ENCODE results near the gene HES3. TPM values are rescaled to one million over a fixed set of nuclear protein-coding genes. Genes with fewer than 3 reads are reported as not detected.

Gene HES3
- total RNA-seq, 1 donor from 2014 or later: not detected

GRCh38 chr1:6246497-6247467 lies 2.8 kb downstream of the HES3 start:
- DNase-seq: peak; percentile 87

DNA sequence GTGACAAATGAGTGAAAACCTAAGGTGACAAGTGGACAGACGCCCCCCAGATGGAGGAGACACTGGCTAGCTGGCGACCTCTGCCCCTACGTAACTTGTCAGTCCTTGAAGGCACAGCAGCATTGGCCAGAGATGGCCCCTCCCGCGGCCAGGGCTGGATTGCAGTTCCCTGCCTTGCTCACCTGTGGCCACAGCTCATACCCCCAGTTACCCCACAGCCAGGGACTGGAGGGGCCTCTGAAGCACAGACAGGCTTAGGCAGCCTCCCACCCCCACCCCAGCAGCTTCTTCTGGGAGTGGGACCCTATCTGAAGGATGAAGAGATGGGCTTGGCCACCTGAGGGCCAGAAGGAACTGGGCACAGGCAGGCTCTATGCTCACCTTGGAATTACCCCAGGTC lies 3.7 kb downstream of the HES3 start:
- no peak for DNase-seq

- DNase-seq: no peak
These were observed 4.3 kb downstream of the HES3 start for GRCh38 chr1:6248161-6248776.

- peak; percentile 34 for DNase-seq
These were observed 5.2 kb downstream of the HES3 start for GRCh38 chr1:6248932-6249738.

- no peak for DNase-seq
These were observed 6.0 kb downstream of the HES3 start for GRCh38 chr1:6249739-6250689.

- no peak for DNase-seq
These were observed 7.3 kb downstream of the HES3 start for GRCh38 chr1:6251233-6251632.

- no peak for DNase-seq
These were observed 7.8 kb downstream of the HES3 start for GRCh38 chr1:6251681-6252373.

GRCh38 chr1:6252374-6252710 lies 8.4 kb downstream of the HES3 start:
- DNase-seq: no peak

DNA sequence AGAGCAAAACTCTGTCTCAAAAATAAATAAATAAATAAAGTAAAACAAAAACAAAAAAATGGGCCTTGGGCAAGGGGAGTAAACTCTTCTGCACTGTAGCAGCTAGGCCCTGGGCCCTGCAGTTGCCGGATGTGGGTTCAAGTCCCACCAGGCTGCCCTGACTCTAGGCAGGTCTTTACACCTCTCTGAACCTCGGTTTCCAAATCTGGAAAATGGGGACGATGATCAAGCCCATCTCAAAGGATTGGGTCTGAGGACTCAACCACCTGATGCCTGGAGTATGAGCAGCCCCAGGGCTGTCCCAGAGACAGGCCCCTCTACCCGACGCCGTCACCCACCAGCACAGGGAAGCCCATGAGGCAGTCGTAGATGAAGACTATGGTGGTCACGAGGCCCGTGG lies 9.4 kb downstream of the HES3 start:
- DNase-seq: no peak

GRCh38 chr1:6254691-6255090 lies 10.7 kb downstream of the HES3 start:
- DNase-seq: no peak

DNA sequence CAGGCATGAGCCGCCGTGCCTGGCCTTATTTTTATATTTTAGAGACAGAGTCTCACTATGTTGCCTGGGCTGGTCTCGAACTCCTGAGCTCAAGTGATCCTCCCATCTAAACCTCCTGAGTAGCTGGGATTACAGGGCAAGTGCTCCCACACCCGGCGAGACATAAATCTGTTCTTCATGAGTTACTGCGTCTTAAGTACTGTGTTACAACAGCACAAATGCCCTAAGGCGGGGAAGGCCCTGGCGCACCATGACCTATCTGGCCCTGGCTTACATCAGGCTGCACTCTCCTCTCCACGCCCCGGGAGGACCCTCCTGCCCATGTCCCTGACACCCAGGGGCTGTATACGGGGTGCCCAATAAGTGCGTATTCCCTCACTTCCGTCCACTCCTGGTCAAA lies 12.7 kb downstream of the HES3 start:
- DNase-seq: no peak

GRCh38 chr1:6257541-6258069 lies 13.6 kb downstream of the HES3 start:
- peak; percentile 25 for DNase-seq

GRCh38 chr1:6258675-6259074 lies 14.7 kb downstream of the HES3 start:
- DNase-seq: no peak

GRCh38 chr1:6259491-6260362 lies 15.7 kb downstream of the HES3 start:
- peak; percentile 74 for DNase-seq

GRCh38 chr1:6260433-6260934 lies 16.5 kb downstream of the HES3 start:
- peak; percentile 24 for DNase-seq

DNA sequence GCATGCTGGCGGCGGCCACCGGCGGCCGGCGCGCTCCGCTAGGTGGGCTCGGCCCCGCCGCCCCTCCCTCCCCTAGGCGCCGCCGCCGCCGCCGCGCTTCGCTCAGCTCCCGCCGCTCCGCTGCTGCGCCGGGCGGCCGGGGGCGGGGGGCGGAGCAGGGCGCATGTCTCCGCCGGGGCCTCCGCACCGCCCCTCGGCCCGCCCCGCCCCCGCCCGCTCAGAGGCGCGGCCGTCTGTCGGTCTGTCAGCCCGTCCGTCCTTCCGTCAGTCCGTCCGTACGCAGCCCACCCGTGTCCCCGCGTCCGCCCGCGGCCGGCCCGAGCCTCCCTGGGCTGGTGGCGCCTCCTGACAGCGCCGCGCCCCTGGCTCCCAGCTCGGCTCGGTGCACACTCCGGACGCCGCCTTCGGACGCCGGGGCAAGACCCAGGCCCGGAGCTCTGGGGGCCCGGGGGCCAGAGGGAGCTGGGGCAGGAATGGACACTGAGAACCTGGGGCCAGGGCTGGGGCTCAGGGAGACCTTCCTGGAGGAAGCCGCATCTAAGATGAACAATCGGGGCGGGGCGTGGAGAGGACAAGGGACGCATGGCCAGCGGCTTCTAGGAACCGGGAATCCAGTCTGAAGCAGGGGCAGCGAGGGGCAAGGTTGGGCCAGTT lies 17.1 kb downstream of the HES3 start, which contains the start of gene GPR153:
TSS of gene GPR153 (minus strand) at position 138 of the 654 bp plus-strand sequence. CDS start 6,193 bp downstream, outside the sequence.
- peak; percentile 54 for DNase-seq

GRCh38 chr1:6261615-6261995 lies 17.6 kb downstream of the HES3 start:
- DNase-seq: no peak

DNA sequence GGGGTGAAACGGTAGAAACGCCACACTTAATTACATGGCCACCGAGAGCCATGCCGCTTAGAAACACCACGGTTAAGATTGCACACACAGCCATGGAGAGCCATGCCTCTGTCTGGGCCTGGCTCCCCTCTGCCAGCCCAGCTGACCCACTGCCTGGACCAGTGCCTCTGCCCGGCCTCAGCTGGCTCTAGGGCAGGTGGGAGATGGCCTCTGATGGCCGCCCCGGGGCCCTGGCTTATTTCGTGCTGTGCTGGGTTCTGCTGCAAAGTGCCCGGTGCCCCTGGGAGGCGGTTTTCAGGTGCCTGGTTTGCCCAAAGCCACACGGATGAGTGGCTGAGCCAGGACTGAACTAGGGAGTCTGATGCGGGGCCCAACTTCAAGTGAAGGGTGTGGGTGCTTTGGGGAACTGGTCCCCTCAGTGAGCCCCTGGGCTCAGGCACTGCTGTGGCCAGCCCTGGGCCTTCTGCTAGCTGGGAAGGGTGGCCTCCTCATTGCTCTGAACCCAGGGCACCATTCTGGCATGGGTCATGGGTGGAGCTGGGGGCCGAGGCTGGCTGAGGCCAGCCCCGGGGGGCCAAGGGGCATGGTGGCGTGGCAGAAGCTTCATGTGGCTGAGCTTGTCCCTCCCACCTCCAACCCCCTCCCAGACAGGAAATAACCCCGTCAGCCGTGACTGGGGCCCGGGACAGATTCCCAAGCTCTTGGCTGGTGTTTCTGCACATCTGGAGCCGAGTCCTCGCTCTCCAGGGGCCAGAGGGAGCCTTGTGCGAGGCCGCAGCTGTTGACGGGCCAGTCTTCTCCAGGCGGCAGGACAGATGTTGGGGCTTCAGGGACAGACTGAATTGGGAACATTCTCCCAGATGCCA lies 18.8 kb downstream of the HES3 start:
- no peak for DNase-seq

All from dermis blood vessel endothelial cell (primary cell).